Stimulated activated CD4-positive, alpha-beta T cell treated with anti-CD3 and anti-CD28 coated beads, Interleukin-12 subunit alpha, Interleukin-12 subunit beta, amount 100 ng/mL, for 48 hours (primary cell): ENCODE results near the gene MAN1B1.
A peak's percentile ranks its signal among the peaks of the same experiment; 100 is the strongest.

Experiments
- DNase-seq, 3 donors: peaks; one replicate each; pipeline ENCODE4 v3.0.0-alpha.2; 2020; ENCODE audit warnings: low read depth in 2 of 3, low spot score in 1 of 3

The MAN1B1 gene

GRCh38 chr9:137084526-137084925 lies 2.3 kb upstream of the MAN1B1 start:
- DNase-seq = no peak

DNA sequence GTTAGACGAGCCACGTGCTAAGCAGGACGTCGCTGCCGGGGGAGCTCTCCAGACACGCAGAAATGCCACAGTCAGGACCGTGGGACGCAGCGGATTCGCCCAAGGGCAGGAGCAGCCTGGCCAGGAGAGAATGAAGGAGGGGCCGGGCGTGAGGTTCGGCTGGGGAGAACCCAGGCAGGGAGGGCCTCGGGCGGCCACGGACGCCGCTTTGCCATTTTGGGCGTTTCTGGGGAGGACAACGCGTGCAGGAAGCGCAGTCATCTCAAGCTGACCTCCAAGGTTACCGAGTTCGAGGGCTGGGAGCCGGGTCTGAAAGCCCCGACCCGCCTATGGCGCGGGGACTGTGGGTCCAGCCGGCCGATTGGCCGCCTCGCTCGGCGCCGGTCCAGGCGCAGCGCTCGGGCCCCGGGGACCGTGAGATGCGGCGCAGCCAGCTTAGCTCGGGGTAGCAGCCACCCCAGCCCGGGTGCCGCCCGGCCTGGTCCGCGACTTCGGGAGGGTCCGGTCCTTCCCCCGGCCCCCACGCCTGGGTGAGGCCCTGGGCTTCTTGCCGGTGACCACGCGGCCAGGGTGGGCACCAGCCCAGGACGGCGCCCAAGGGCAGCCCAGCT lies 760 bp upstream of the MAN1B1 start:
- no peak for DNase-seq

GRCh38 chr9:137087409-137087925 lies 682 bp downstream of the MAN1B1 start:
- DNase-seq = no peak

GRCh38 chr9:137088121-137088520 lies 1.3 kb downstream of the MAN1B1 start:
- no peak for DNase-seq

DNA sequence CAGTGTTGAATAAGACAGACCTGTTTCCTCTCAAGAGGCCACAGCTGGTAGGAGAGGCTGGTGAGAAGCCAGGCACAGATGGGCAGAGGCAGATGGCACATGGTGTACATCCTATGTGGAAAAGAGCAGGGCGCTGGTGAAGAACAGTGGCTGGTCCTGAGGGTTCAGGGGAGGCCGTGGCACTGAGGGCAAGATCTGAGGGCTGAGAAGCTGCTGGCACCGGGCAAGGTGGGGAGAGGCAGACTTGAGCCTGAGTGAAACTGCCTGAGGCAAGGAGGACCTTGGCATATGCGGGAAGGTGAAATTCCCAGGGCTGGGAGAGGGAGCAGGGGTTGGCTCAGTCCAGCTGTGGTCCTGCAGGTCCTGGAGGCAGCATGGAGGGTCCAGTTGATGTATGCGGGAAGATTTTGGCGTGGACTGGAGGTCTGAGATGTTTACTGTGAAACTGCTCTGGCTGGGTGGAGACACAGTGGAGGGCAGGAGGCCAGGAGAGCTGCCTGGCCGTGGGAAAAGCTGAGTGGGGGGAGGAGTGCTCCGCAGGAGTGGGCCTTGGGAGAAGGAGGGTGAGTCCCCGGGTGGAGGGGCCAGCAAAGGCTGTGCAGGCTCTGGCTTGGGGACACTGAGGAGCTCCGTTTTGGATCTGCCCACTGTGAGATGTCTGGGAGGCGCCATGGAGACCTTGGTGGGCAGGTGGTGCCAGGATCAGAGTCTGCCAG lies 2.6 kb downstream of the MAN1B1 start:
- DNase-seq = no peak

DNA sequence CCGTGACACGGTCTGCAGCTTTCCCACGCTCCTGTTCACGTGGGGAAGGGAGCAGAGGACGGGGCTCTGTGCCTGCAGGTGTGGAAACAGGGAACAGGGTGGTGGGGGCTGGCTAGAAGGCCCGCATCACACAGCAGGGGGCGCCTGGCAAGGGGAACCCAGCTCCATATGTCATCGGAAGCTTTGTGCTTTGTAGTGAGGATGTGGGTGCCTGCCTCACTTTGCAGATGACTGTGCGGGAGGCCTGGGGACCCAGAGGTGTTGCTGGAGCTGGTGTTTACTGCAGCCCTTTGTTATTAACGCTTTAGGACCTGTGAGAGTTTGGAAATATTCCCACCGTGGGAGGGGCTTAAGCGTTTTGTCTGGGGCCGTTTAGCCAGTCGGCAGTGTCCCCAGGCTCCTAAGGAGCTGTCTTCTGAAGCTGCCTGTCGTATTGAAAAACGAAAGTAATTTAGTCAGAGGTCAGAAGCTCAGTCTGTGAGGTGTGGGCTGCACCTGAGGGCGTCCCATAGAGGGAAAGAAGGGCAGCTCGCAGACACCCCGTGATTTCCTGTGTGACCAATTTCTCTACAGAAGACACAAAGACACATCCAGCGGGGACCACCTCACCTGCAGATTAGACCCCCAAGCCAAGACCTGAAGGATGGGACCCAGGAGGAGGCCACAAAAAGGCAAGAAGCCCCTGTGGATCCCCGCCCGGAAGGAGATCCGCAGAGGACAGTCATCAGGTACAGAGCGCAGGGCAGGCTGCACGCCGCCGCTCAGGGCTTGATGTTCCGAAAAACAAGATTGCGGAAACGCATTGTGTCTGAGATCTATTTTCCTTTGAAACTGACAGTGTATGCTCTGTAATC lies 9.1 kb downstream of the MAN1B1 start:
- peak; percentile 71 to 79 (median 76) for DNase-seq

DNA sequence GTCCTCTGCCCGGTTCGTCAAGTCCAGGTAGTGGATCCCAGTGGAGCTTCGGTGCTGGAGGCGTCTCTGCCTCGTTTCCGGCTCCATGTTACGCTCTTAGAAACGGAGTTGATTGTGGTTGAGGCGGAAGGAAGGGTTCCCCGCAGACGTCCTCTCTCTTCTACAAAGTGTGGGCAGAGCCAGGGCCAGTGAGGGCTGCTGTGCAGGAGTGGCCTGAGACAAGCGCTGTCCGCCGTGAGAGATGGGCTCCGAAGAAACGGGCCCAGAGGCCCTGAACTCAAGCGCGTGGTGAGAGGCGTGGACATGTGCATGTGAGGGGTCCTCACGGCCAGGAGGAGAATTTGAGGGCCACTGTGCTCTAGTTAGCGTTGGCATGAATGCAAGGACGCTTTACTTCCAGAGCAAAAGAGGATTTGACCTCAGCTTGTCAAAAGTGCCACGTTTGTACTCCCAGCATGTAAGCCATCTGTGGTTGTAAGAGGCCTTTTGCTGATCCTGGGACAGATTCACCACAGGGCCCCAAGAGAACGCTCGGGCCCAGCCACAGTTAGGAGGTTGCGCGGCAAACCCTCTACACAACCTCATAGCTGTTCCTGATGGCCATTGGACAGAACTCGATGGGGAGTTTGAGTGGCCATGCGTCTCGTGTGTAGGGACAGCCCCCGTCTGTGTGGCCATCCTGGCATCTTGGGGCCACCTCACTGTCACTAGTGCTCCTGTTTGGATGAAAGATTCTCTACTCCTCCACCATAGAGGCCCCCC lies 10.2 kb downstream of the MAN1B1 start:
- no peak for DNase-seq

- DNase-seq = no peak
These were observed 11.1 kb downstream of the MAN1B1 start for GRCh38 chr9:137097761-137098462.

- no peak for DNase-seq
These were observed 12.4 kb downstream of the MAN1B1 start for GRCh38 chr9:137099231-137099630.

DNA sequence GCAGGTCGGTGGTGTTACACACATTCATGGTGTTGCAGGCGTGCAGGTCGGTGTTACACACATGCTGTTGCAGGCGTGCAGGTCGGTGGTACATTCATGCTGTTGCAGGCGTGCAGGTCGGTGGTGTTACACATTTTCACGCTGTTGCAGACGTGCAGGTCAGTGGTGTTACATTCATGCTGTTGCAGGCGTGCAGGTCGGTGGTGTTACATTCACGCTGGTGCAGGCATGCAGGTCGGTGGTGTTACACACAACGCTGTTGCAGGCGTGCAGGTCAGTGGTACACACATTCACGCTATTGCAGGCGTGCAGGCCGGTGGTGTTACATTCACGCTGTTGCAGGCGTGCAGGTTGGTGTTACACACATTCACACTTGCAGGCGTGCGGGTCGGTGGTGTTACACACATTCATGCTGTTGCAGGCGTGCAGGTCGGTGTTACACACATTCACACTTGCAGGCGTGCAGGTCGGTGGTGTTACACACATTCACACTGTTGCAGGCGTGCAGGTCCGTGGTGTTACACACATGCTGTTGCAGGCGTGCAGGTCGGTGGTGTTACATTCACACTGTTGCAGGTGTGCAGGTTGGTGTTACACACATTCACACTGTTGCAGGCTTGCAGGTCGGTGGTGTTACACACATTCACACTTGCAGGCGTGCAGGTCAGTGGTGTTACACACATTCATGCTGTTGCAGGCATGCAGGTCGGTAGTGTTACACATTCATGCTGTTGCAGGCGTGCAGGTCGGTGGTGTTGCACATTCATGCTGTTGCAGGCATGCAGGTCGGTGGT lies 16.6 kb downstream of the MAN1B1 start:
- DNase-seq = no peak

- no peak for DNase-seq
These were observed 19.3 kb downstream of the MAN1B1 start for GRCh38 chr9:137105814-137106661.

GRCh38 chr9:137106662-137107250 lies 20.0 kb downstream of the MAN1B1 start:
- DNase-seq = no peak

- no peak for DNase-seq
These were observed 20.6 kb downstream of the MAN1B1 start for GRCh38 chr9:137107312-137107921.

DNA sequence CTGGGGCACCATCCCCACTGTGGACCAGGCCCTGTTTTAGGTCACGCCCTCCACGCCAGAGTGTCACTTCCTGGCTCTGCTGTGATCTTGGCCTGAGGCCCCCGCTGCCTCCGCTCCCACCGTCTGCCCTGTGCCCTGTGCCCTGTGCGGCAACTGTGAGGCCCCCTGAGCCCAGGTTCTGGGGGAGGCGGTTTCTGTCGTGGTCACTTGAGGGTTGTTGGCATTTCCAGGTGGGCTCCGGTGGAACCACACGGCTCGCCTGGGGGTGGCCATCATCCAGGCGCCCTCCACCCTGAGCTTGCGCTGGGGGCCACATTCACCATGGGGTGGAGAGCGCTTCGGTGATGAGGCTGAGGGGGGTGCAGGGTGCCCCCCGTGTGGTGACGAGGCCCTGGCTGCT lies 21.2 kb downstream of the MAN1B1 start:
- DNase-seq = no peak

DNA sequence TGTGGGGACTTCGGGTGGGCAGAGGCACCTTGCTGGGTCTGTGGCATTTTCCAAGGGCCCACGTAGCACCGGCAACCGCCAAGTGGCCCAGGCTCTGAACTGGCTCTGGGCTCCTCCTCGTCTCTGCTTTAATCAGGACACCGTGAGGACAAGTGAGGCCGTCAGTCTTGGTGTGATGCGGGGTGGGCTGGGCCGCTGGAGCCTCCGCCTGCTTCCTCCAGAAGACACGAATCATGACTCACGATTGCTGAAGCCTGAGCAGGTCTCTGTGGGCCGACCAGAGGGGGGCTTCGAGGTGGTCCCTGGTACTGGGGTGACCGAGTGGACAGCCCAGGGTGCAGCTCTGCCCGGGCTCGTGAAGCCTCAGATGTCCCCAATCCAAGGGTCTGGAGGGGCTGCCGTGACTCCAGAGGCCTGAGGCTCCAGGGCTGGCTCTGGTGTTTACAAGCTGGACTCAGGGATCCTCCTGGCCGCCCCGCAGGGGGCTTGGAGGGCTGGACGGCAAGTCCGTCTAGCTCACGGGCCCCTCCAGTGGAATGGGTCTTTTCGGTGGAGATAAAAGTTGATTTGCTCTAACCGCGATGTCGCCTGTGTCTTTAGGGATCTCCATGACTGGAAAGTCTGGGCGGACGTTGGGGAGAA lies 21.9 kb downstream of the MAN1B1 start:
- no peak for DNase-seq

DNA sequence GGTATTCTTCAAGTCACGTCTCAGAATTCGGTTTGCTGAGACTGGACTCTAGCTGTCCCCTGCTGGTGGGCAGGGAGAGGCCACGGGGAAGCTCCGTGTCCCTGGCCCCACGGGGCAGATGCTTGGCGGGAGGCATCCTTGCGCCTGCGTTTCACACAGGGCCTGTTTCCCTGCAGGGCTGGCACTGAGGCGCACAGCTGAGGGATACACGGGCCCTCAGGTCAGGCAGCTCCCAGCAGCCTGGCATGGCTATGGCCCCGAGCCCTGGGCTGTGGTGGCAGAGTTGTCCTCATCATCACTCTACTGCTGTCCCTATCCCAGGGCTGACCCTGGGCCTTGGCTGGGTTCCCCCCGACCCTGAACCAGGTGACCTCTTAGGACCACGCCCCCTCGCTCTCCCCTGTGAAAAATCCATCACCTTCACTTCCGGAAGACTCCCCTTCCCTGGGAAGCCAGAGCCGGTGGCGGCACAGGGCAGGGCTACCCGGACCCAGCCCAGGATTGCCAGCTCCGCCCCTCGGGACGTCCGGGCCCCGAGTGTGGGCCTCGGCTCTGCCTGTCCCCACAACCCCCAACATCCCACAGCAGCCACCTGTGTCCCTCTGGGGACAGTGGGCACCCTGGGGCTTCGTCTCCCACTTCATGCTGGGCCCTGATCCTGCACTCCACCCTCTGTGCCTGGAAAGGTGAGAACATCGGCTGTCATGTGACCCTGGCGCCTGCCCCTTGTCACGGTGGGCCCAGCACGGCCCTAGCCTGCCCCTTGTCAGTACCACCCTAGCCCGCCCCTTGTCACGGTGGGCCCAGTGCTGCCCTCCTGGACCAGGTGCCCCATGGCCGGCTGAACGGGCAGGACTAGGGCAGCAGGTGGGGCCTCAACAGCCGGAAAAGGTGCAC lies 22.7 kb downstream of the MAN1B1 start:
- DNase-seq = no peak
